HepG2 (cell line): ENCODE data around the gene ZDHHC14. TPM values are rescaled to one million over a fixed set of nuclear protein-coding genes. Genes with fewer than 3 reads are reported as not detected.
A peak's percentile ranks its signal among the peaks of the same experiment; 100 is the strongest.

Source experiments
- BCL6 ChIP-seq: IDR thresholded peaks from 2 replicates; pipeline ENCODE4 v1.6.1; 2016; ENCODE audit warnings: missing genetic modification reagents, missing compliant biosample characterization
- CREM ChIP-seq, 2 experiments: sonication (generic) in 1 of 2; formaldehyde crosslinking in 1 of 2; IDR thresholded peaks; 2 replicates each; pipeline versions ENCODE4 v1.4.0 to v1.6.1; 2016 to 2020; ENCODE audit warnings: antibody characterized with exemption in 1 of 2, mild to moderate bottlenecking in 1 of 2, missing genetic modification reagents in 1 of 2
- MIXL1 ChIP-seq: IDR thresholded peaks from 2 replicates; pipeline ENCODE4 v1.6.1; 2016
- PAXIP1 ChIP-seq: sonication (generic); formaldehyde crosslinking; conservative IDR thresholded peaks from 2 replicates; pipeline ENCODE4 v1.4.0; 2020; ENCODE audit warnings: mild to moderate bottlenecking, missing genetic modification reagents, moderate library complexity
- SOX13 ChIP-seq, 3 experiments: fragments of 450-650 bp in 1 of 3; sonication (generic) in 1 of 3; formaldehyde crosslinking in 1 of 3; IDR thresholded peaks in 2 of 3; conservative IDR thresholded peaks in 1 of 3; 2 replicates each; pipeline versions ENCODE4 v1.5.0 to v1.6.1; 2016 to 2020; ENCODE audit warnings: antibody characterized with exemption in 1 of 3, mild to moderate bottlenecking in 1 of 3, missing compliant biosample characterization in 1 of 3, missing genetic modification reagents in 1 of 3, moderate library complexity in 1 of 3
- ZBTB34 ChIP-seq: sonication (generic); formaldehyde crosslinking; IDR thresholded peaks from 2 replicates; pipeline ENCODE4 v1.8.0; 2022; ENCODE audit warnings: mild to moderate bottlenecking, missing genetic modification reagents
- ZNF776 ChIP-seq: sonication (generic); formaldehyde crosslinking; IDR thresholded peaks from 2 replicates; pipeline ENCODE4 v1.4.0; 2020; ENCODE audit warnings: mild to moderate bottlenecking, missing genetic modification reagents
- ZNF878 ChIP-seq: sonication (generic); formaldehyde crosslinking; IDR thresholded peaks from 2 replicates; pipeline ENCODE4 v1.8.1; 2023; ENCODE audit warnings: mild to moderate bottlenecking, missing genetic modification reagents, moderate library complexity
- polyA plus RNA-seq, 8 experiments: library from polyadenylated mRNA; depleted of rRNA in 3 of 8; stranded (reverse) in 7 of 8; unstranded in 1 of 8; fragments of >200 nt; fragmentation: Illumina TruSeq in 4 of 8; extraction: Trizol in 4 of 8; gene quantifications; 2 replicates each; pipeline versions ENCODE4 v1.2.1 to v1.2.3, GENCODE V29; 2011 to 2016; ENCODE audit warnings: low read depth in 4 of 8, missing spikeins in 1 of 8, mixed read lengths in 1 of 8; ENCODE audit not compliant: insufficient read depth in 1 of 8
- total RNA-seq, 5 experiments: library from RNA; depleted of rRNA; stranded (reverse); fragments of >200 nt; fragmentation: Illumina TruSeq; extraction: Trizol; gene quantifications; 2 replicates each; pipeline ENCODE4 v1.2.3, GENCODE V29; 2016; ENCODE audit warnings: low read depth in 1 of 5

The ZDHHC14 gene
- total and polyA plus RNA-seq, 2 of the 13 experiments (the other 11 are each of a cell fraction or from before 2014, with no cell fraction given) = 3.7 to 9.5 TPM

GRCh38 chr6:157570104-157570503, 189.1 kb downstream of the ZDHHC14 start (continued):
- TF ChIP-seq PAXIP1 (CRISPR knock-in tag) (peak; percentile 51), ZNF776 (CRISPR knock-in tag) (no peak), MIXL1 (CRISPR knock-in tag) (peak; percentile 13; the same call in 1 of the 2 replicates), ZBTB34 (CRISPR knock-in tag) (peak; percentile 86; the same call in 1 of the 2 replicates), BCL6 (CRISPR knock-in tag) (peak; percentile 40; the same call in 1 of the 2 replicates), CREM (IDR thresholded peaks at IDR 0.05) (peak; percentile 14; the same call in 1 of the 2 replicates), CREM (CRISPR knock-in tag; IDR thresholded peaks at IDR 0.05) (no peak), ZNF878 (CRISPR knock-in tag) (no peak), SOX13 (IDR thresholded peaks at IDR 0.05) (peak; percentile 57), SOX13 (CRISPR knock-in tag; conservative IDR thresholded peaks at IDR 0.05 in 1 of 2, IDR thresholded peaks at IDR 0.05 in 1 of 2) (peak in 1 of 2 experiments; percentile 93; a peak in 2 of 4 replicates)
